Cortex of kidney (tissue), 1 donor: Measurements from ENCODE around the gene SGSM2.

ENCODE experiments used
- DNase-seq: peaks from one replicate; lab custom pipeline; 2025; lab: John Stamatoyannopoulos, UW

SGSM2 gene

DNA sequence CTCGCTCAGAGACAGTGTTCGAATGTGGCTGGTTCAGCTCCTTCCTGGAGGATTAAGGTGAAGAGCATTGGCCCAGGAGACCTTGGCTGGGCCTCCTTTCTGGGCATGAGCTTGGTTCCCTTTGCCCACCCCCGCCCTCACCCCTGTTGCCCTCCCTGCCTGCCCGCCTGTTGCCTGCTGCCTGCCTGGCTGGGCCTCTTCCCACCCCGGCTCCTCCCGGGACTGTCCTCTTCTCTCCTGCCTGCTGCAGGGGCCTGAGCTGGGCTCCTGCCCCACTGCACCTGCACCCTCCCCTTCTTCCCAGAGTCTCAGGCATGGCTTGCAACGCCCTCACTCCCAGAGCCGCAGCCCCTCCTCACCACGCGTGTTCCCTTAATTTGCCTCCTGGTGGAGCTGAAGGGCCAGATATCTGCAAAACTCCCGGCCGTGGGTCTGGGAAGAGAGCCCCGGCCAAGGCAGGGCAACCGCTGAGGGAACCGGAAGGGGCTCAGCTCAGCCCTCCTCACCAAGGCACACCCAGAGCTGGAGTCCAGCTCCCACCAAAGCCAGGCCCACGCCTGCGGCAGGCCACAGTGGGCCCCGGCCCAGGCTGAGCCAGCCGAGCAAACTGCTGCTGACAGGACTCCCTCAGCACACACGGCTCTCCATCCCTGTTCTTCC, 32.4 kb downstream of the SGSM2 start:
- no peak for DNase-seq

DNA sequence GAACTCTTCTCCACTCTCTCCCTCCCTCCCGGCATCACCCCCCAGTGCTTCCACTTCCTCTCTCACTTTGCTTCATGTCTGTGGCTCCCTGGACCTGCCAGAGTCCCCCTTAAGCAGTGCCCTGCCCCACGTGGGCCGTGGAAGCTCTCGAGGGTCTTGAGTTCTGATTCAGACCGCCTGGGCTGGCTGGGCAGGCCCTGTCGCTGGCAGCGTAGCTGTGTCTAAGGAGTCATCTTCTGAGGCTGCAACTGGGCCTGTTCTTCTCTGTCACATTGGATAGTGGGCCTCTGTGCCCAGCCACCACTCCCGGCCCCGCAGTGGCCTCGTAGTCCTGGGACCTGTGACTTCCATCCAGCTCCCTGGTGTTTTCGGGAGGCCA, 32.9 kb downstream of the SGSM2 start:
- no peak for DNase-seq

DNA sequence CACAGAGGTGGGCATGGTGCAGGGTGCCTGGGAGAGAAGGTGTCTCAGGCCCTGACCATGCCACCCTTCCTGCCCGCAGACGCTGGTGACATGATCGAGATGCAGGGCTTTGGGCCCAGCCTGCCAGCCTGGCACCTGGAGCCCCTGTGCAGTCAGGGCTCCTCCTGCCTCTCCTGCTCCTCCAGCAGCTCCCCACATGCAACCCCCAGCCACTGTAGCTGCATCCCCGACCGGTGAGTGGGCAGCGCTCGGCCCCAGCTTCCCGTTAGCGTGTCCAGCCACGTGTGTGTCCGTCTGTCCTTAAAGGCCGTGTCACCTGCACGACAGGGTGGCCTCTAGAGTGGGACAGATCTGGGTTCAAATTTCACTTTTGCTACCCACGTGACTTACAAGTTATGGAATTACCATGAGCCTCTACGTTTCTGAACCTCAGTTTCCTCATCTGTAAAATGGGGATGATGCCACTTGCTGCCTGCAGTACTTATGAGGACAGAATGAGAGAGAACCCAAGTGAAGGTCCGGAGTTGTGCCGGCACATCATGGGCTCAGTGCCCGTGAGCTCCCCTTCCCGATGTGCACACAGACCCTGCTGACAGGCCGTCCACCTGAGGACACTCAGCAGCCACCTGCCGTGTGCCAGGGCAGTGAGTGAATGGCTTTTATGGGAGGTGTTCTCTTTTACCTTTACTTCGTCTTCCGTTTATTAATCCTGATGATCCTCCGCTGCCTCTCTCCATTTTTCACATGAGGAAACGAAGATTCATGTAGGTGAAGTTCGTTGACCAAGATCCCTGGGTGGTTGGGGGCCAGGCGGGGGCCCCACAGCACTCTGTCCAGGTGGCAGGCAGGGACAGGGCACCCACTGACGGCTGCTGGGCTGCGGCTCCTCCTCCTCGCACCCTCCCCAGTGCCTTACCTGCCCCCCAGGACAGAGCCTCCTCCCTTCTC, 34.2 kb downstream of the SGSM2 start:
- DNase-seq = no peak

DNA sequence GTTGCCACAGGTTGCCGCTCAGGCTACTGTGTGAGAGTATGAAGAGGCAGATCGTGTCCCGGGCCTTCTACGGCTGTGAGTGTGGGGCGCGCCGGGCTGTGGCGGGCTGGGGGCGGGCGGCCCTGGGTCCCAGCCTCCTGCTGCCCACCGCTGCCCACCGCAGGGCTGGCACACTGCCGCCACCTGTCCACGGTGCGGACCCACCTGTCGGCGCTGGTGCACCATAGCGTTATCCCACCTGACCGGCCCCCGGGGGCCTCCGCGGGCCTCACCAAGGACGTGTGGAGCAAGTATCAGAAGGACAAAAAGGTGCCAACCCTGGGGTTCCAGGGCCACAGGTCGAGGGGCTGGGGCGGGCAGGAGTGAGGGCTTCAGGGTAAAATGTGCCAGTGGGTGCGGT, 34.9 kb downstream of the SGSM2 start:
- DNase-seq = no peak

DNA sequence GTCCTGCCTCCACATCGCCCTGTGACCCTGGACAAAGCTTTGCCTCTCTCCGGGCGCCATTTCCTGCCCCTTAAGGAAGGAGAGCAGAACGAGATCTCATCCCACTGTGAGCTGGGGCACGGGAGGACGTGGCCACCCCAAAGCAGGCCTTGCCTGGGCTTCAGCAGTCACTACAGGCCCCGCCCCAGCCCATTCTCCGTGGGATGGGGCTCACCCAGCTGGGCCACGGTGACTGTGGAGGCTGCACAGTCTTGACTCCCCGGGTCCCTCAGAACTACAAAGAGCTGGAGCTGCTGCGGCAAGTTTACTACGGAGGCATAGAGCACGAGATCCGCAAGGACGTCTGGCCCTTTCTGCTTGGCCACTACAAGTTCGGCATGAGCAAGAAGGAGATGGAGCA, 35.4 kb downstream of the SGSM2 start:
- no peak for DNase-seq

DNA sequence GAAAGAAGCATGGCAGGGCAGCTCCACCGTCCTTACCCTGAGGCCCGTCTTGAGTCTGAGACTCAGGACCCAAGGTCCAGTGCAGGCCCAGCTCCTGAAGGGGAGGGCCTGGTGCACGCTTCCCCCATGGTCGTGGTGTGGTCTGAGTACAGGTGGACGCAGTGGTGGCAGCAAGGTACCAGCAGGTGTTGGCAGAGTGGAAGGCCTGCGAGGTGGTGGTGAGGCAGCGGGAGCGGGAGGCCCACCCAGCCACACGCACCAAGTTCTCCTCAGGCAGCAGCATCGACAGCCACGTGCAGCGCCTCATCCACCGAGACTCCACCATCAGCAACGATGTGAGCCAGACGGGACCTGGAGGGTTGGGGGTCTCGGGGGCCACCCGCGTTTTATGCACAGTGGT, 35.9 kb downstream of the SGSM2 start:
- DNase-seq = no peak

DNA sequence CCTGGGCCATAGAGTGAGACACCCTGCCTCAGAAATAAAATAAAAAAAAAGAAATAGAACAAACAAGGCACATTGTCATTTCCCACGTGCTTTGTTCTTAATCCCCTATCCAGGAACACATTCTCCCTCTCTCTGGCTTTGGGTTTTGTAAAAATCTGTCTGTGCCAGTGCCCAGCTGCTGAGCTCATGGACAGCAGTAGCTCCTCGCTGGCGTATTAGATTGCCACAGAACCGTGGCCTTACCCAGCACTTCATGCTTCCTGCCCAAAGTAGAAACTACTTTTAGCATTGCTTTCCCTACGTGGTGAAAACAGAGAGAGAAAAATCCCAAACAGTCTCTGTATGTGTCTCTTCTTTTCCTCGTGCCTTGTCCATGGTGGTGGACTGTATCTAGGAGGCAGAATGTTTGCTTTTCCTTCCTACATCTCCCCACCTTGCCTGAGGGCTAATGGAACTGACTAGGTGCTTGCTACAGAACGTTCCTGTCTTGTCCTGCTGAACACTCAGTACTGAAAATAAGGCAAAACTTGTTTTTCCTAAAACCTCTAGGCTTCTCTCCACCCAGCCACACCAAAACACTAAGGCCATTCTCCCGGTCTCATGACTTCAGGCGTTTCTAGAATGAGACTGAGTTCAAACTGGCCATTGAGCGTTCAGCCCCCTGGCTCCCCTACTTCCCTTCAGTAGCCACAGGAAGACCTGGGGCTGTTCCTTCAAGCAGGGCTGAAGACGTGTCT, 37.4 kb downstream of the SGSM2 start:
- DNase-seq = no peak

DNA sequence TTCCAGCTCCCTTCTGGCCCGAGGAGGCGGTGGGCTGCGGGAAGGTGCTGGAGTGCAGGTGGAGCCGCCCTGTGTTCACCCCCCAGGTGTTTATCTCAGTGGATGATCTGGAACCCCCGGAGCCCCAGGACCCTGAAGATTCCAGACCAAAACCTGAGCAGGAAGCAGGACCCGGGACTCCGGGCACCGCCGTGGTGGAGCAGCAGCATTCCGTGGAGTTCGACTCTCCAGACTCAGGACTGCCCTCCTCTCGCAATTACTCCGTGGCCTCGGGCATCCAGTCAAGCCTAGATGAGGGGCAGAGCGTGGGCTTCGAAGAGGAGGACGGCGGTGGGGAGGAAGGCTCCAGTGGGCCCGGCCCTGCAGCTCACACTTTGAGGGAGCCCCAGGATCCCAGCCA, 38.1 kb downstream of the SGSM2 start:
- DNase-seq = no peak

DNA sequence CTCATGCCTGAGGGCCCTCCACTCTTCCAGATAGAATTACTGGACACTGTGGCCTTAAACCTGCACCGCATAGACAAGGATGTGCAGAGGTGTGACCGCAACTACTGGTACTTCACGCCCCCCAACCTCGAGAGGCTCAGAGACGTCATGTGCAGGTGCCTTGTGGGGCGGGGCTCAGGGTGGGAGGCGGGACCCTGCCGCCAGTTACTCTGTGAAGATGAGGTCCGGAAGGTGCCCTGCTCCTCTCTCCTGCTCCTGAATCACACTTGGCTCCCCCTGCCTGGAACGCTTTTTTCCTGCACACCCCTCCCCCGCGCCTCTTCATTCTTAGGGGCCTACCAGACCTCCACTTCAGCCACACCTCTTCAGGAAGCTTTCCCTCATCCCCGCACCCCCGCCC, 38.8 kb downstream of the SGSM2 start:
- no peak for DNase-seq

DNA sequence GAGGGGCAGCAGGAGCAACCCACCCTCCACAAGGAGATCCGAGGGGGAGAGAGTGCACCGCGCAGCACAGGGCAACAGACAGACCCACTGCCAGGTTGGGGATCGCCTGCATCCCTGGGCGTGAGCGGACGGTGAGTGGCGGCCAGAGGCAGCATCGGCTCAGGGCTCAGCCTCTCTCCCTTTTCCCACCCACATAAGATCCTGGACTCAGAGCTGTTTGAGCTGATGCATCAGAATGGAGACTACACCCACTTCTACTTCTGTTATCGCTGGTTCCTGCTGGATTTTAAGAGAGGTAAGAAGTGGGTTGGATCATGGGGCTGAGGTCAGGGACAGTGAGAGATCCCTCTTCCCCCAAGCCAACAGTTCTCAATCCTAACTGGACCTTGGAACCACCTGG, 40.4 kb downstream of the SGSM2 start:
- no peak for DNase-seq

DNA sequence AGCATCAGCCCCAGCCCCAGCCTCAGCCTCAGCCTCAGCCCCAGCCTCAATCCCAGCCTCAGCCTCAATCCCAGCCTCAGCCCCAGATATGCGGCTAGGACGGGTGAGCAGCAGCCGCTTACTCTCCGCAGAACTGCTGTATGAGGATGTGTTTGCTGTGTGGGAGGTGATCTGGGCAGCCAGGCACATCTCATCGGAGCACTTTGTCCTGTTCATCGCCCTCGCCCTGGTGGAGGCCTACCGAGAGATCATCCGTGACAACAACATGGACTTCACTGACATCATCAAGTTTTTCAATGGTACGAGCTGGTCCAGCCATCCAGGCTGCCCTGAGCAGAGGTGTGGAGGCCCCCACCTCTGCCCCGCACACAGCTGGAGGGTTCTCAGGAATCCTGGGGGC, 41.6 kb downstream of the SGSM2 start:
- DNase-seq = no peak

DNA sequence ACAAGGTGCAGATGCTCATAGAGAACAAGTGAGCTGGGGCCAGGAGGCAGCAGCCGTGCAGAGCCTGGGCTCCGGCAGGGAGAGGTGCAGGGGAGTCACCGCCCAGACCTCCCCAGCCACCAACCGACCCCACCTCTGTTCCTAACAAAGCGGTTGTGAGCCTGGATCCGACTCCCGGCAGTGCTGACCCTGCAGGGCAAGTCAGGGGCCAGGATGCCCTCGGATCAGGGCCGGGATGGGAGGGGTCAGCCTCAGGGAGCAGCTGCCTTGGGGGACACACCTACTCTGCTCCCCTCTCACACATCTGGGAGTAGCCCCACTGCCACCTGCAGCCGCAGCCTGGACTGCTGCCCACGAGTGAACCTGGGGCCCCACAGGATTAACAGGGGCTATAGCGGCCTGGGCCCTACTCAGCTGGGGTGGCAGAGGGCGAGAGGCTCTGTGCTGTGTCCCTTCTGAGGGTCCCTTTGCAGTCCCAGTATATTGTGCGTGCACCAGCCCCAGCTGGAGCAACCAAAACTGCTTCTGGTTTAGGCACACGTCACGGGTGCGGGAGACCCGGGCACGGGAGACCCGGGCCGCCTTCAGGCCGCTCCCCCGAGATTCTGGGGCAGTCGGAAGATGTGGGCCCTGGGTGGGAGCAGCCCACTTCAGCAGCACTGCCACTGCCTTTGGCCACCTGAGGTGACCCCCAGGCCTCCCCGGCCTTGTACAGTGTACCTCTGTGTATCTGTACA, 42.4 kb downstream of the SGSM2 start:
- DNase-seq = no peak

DNA sequence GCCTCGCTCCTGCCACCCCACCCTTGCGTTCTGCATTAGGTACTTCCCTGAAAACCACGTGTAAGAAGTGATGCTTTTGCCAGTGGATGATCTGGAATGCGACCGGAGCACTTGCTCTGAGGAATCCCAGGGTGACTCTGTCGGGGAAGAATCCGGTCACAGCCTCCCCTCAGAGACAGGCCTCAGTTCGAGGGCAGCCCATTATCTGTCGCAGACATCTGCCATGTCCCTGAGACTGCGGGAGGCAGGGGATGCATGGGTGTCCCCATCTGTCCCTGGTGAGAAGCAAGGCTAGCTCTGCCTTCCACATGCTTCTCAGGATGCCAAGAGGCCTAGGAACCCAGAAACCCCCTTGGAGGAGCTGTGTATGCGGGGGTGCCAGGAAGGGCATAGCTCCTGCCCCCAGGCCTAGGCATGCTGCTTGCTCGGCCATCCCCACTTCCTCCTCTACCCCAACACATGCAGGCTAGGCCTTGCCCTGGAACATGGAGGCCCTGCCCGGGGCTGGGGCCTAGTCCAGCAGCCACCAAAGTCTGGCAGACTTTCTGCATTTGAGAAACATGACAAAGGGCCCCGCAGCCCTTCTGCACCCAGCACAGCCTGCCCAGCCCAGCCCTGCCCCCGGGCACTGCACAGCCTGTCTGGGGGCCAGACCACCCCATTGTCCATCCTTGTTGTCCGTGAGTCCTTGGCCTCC, 43.1 kb downstream of the SGSM2 start:
- no peak for DNase-seq

DNA sequence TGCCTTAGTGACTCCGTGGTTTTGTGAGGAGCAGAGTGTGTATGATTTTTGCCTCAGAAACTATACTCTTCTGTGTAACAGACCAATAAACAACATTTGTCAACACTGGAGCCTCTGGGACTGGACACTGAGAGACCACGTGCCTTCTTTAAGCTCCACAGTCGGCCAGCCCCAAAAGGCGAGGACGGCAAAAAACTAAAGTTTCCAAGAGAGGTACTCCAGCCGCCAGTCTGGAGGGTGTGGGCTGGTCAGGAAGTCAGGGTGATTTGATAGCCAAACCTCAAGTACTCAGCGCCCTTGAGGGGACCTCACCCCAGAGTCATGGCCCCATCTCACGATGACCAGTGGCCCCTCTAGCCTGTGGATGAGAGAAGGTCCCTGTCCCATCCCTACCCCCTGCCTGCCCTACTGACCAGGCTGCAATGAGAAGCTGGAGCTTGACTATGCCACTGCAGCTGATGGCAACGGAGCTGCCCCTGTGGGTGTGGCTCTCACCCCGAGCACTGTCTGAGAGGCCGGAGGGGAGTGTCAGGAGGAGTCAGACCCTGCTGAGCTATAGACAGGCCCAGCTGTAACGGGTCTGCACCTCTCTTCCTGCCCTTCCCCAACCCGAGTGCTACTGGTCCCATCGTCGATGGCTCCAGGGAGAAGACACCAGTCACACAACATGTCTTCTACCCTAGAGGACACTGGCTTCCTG, 43.8 kb downstream of the SGSM2 start:
- DNase-seq = no peak

DNA sequence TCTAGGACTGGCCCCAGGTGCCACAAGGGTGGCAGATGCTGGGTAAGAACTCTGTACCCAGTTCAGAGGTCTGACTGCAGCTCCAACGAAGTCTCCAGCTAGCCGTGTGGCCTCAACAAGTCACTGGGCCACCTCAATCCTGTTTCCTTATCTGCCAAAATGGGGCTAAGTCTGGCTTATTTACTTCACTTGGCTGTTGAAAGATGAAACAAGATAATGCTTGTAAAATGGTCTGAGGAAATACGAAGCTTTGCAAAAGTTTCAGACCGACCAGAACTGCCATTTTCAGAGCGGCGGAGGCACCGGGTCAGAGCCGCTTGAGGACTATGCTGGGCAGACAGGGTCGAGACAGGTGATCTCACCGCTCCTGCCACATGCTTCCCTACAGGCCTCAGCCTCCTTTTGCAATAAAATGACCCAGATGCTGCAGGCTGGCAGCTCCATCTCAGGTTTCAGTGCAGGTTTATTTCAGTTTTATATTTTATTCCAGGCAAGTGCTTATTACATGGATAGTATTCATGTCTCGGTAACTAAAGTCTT, 46.4 kb downstream of the SGSM2 start:
- no peak for DNase-seq

DNA sequence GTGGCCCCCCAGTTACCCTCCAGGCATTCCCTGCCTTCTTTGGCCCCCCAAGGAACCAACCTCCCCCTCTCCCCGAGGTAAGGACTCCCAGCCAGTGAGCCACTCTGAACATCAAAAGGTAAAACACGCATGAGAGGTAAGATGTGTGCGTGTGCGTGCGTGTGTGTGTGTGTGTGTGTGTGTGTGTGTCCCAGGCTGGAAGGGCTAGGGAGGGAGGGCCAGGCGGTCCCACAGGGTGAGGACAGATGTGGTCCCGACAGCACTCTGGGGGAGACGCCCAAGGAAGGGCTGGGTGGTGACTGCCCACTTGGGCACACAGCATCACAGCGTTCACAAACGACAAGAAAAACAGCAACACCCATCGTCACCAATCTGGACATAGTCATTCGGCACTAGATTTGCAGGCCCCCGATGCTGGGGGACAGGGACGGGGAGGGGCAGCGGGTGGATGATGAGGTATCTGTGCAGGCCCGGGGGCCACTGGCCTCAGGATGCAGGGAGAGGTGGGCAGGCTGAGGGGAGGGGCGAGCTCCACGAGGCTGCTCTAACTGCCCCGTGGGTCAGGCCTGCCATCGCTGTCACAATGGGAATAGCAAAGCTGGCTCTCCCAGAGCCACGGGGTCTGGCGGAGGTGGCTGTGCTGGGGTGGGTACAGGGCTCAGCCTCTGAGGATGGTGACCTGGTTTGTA, 47.3 kb downstream of the SGSM2 start:
- no peak for DNase-seq

DNA sequence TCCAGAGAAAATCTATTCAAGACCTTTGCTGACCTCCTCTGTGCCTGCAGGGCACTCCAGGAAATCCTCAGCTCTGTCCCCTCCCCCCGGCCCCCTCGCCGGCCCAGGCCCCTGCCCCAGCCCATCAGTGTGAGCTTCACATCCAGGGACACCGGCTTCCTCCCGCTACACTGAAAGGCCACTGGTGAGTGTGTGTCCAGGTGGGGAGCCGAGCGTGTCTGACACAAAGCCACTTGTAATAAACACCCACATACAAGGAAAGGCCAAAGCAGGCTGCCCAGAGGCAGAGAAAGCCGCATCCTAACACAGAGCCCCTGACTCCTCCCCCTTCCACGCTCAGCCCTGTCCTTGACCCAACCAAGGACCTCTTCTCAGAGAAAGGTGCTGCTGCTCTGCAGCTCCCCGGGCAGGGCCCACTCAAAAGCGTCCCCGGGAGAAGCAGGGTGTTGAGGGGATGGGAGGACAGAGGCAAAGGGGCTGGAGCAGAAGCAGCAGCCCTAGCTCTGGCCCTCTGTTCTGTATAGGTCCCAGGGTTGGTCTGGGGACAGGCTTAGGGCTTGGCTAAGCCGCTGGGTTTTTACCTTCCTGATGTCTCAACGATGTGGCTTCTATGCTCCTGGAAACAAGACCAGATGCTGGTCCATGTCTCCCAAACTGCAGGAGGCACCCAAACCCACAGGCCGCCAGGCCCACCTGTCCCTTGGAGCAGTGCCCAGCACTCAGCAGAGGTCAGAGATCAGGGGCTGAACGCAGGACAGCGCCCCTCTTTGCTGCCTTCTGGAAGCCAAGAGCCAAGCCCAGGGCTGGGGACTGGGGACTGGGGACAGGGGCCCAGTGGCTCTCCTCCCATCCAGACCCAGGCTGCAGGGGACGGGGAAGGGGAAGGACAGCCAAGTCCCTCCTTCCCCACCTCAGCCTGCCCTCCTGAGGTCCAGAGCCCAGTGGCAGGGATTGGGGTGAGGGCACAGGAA, 48.2 kb downstream of the SGSM2 start:
- DNase-seq = no peak

DNA sequence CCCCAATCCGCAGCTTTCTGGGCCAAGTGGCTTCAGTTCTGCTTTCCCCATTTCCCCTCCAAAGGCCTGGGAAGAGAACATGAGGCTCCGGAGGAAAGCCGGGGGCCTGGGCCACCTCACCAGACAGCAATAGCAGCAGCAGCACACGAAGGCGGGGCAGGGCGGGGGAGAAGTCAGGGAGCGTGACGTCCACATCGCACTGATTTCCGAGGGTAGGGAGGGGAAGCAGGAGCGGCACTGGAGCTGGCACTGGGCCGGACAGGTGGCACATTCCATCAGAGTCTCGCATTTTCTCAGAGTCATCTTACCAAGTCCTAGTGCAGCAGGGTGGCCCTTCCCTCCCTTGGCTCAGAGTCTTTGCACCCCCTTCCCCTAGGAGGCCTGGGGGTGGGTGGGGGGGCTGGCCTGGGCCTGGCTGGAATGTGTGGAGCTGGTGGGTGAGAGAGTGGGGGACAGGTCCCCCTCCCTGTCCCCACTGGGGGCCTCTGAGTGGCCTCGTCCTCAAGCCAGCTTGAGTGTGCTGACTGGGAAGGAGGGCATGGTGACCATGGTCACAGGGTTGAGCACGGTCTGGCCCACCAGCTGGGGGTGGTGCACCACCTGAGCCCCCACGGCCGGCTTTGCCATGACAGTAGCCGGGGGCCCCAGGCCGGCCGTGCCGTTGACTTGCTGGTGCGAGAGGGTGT, 49.2 kb downstream of the SGSM2 start:
- no peak for DNase-seq
